22Rv1 (cell line): Measurements from ENCODE around the gene NPAT.

Experiments used
- CTCF ChIP-seq: fragments of 450-650 bp; IDR thresholded peaks from 2 replicates; pipeline ENCODE4 v1.5.1; 2017; ENCODE audit warnings: mild to moderate bottlenecking
- ZFX ChIP-seq: fragments of 450-650 bp; IDR thresholded peaks from 2 replicates; pipeline ENCODE4 v1.6.1; 2017; ENCODE audit warnings: antibody characterized with exemption, borderline replicate concordance

GRCh38 chr11:108223348-108224149, 1.1 kb upstream of the NPAT start:
- no peak for TF ChIP-seq CTCF
- no peak for TF ChIP-seq ZFX
